ENCODE measurements around the gene SIL1. TPM values are rescaled to one million over a fixed set of nuclear protein-coding genes. Genes with fewer than 3 reads are reported as not detected.
"Not testable (repeated sequence)": the region's sequence is repeated elsewhere in the genome, so short reads cannot be mapped to it uniquely, and the experiment has no call there.

The SIL1 gene
- total and polyA plus RNA-seq, 5 donors = 43.4 to 51.6 (median 43.7) TPM

- WGBS = 79% methylated on average over 4 of the region's 4 CpGs
- Histone ChIP-seq H3K4me1 (ENCODE audit: control insufficient read depth, insufficient read depth, low read length) (no peaks in the 10 kb centered on the region), H3K9me3 (ENCODE audit: control insufficient read depth, low read length) (no peaks in the 10 kb centered on the region), H3K27me3 (ENCODE audit: control insufficient read depth, insufficient read depth) (no peaks in the 10 kb centered on the region), H3K27ac (ENCODE audit: low read length) (no peak overlapping the region), H3K4me3 (ENCODE audit: low read length) (no peak overlapping the region)
- no peak for DNase-seq
- intact Hi-C loops (cut with DNase I) = no loop called here
- ATAC-seq = peak; percentile 31 to 91
Measured at GRCh38 chr5:139019880-139020279, 178.3 kb downstream of the SIL1 start.

DNA sequence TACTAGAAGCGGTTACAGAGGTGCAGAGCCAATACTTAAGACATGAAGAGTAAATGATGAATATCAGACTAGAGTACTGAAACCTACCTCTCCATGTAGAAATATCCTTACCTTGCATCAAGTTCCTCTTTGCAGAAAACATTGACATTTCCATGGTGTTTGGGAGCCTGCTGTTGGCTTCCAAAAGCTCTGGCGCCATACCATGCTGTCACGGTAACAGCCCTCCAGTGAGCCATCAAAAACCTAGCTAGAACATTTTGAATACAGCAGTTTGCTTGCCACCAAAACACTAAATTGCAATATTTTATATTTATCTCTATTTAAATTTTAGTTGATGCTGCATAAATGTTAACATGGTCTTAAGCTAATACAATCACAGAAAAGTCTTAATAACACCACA, 179.0 kb downstream of the SIL1 start:
- H3K4me3 ChIP-seq (ENCODE audit: low read length) = no peak overlapping the region
- intact Hi-C loops (cut with DNase I) = no loop called here
- no peaks in the 10 kb centered on the region for H3K4me1 ChIP-seq (ENCODE audit: control insufficient read depth, insufficient read depth, low read length)
- H3K9me3 ChIP-seq (ENCODE audit: control insufficient read depth, low read length) = no peaks in the 10 kb centered on the region
- H3K27me3 ChIP-seq (ENCODE audit: control insufficient read depth, insufficient read depth) = no peaks in the 10 kb centered on the region
- over 99% methylated on average over 3 of the region's 3 CpGs for WGBS
- ATAC-seq = no peak
- no peak for DNase-seq
- H3K27ac ChIP-seq (ENCODE audit: low read length) = no peak overlapping the region

- ATAC-seq (no peak), DNase-seq (no peak)
- H3K27me3 ChIP-seq (ENCODE audit: control insufficient read depth, insufficient read depth) = no peaks in the 10 kb centered on the region
- intact Hi-C loops (cut with DNase I) = no loop called here
- H3K27ac ChIP-seq (ENCODE audit: low read length) = no peak overlapping the region
- H3K9me3 ChIP-seq (ENCODE audit: control insufficient read depth, low read length) = no peaks in the 10 kb centered on the region
- WGBS = 93% methylated on average over 5 of the region's 5 CpGs
- H3K4me3 ChIP-seq (ENCODE audit: low read length) = no peak overlapping the region
- no peaks in the 10 kb centered on the region for H3K4me1 ChIP-seq (ENCODE audit: control insufficient read depth, insufficient read depth, low read length)
Measured at GRCh38 chr5:139017624-139018023, 180.5 kb downstream of the SIL1 start.

GRCh38 chr5:139016186-139016585, 182.0 kb downstream of the SIL1 start:
- Histone ChIP-seq H3K27me3 (ENCODE audit: control insufficient read depth, insufficient read depth) (no peaks in the 10 kb centered on the region), H3K4me3 (ENCODE audit: low read length) (no peak overlapping the region), H3K4me1 (ENCODE audit: control insufficient read depth, insufficient read depth, low read length) (no peaks in the 10 kb centered on the region), H3K9me3 (ENCODE audit: control insufficient read depth, low read length) (no peaks in the 10 kb centered on the region), H3K27ac (ENCODE audit: low read length) (no peak overlapping the region)
- ATAC-seq (no peak), DNase-seq (no peak)
- intact Hi-C loops (cut with DNase I) = no loop called here
- WGBS = 88% methylated on average over 3 of the region's 3 CpGs

DNA sequence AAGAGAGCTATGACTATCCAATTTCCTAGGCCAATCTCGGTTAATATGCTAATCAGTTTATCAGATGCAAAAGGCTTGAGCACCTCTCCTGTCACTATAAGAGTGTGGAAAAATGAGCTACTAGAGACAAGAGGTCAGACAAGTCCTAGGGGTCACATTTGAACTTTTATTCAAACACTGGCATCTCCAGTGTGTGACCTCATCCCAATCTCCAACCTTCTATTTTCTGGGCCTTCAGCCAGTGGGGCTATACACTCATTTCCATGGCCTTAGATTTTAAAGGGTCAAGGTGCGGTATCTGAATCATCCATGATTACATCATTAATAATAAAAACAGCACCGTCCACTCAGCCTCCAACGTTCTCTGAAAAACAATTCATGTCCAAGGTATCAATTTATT, 183.4 kb downstream of the SIL1 start:
- intact Hi-C loops (cut with DNase I) = no loop called here
- Histone ChIP-seq H3K4me3 (ENCODE audit: low read length) (no peak overlapping the region), H3K9me3 (ENCODE audit: control insufficient read depth, low read length) (no peaks in the 10 kb centered on the region), H3K27ac (ENCODE audit: low read length) (no peak overlapping the region), H3K27me3 (ENCODE audit: control insufficient read depth, insufficient read depth) (no peaks in the 10 kb centered on the region), H3K4me1 (ENCODE audit: control insufficient read depth, insufficient read depth, low read length) (no peaks in the 10 kb centered on the region)
- ATAC-seq = peak in 1 of 2 donors; percentile 84
- no peak for DNase-seq
- WGBS = 84% methylated on average over 4 of the region's 4 CpGs

- no peaks in the 10 kb centered on the region for H3K4me1 ChIP-seq (ENCODE audit: control insufficient read depth, insufficient read depth, low read length)
- intact Hi-C loops (cut with DNase I) = no loop called here
- no peak for ATAC-seq
Measured at GRCh38 chr5:139012176-139012575, 186.0 kb downstream of the SIL1 start.

DNA sequence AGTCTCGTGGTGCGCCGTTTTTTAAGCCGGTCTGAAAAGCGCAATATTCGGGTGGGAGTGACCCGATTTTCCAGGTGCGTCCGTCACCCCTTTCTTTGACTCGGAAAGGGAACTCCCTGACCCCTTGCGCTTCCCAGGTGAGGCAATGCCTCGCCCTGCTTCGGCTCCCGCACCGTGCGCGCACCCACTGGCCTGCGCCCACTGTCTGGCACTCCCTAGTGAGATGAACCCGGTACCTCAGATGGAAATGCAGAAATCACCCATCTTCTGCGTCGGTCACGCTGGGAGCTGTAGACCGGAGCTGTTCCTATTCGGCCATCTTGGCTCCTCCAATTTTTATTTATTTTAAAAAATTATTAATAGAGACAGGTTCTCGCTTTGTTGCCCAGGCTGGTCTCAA, 187.0 kb downstream of the SIL1 start:
- H3K27ac ChIP-seq (ENCODE audit: low read length); intact Hi-C loops (cut with DNase I); H3K4me3 ChIP-seq (ENCODE audit: low read length); ATAC-seq; H3K27me3 ChIP-seq (ENCODE audit: control insufficient read depth, insufficient read depth); H3K4me1 ChIP-seq (ENCODE audit: control insufficient read depth, insufficient read depth, low read length); H3K9me3 ChIP-seq (ENCODE audit: control insufficient read depth, low read length); DNase-seq: not testable (repeated sequence)
- WGBS = 65% methylated on average over 16 of the region's 25 CpGs

More at GRCh38 chr5:139012176-139012575, 186.0 kb downstream of the SIL1 start:
- Histone ChIP-seq H3K4me3 (ENCODE audit: low read length) (no peak overlapping the region), H3K9me3 (ENCODE audit: control insufficient read depth, low read length) (no peaks in the 10 kb centered on the region), H3K27me3 (ENCODE audit: control insufficient read depth, insufficient read depth) (no peaks in the 10 kb centered on the region), H3K27ac (ENCODE audit: low read length) (no peak overlapping the region)
- no peak for DNase-seq
- WGBS = 95% methylated on average over 4 of the region's 4 CpGs

DNA sequence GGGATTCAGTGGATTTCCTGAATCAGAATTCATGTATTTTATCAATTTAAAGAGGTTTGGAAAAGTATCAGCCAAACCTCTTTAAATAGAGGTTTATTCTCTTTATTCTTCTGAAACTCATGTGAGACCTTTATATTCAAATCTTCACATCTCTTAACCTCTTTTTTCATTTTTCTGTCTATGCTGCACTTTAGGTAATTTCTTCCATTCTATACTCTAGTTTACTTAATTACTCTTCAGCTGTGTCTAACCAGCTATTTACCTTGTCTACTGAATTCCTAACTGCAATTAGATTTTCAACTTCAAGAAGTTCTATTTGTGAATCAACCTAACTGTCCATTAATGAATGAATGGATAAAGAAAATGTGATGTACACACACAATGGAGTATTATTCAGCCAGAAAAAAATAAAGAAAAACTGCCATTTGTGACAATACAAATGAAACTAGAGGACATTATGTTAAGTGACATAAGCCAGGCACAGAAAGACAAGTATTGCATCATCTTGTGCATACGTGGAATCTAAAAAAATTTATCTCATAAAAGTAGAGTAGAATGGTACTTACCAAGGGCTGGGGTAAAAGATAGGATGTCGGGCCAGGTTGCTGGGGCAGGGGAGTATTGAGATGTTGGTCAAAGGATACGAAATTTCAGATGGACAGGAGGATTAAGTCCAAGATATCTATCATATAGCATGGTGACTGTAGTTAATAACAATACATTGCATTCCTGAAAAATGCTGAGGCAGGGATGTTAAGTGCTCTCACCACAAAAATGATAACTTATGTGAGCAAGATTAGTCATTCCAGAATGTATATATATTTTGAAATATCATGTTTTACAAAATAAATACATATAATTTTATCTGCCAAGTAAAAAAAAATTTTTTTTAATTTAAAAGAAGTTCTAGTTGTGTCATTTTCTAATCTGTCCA, 193.5 kb downstream of the SIL1 start:
- intact Hi-C loops (cut with DNase I) = no loop called here
- 88% methylated on average over 3 of the region's 3 CpGs for WGBS
- no peaks in the 10 kb centered on the region for H3K9me3 ChIP-seq (ENCODE audit: control insufficient read depth, low read length)
- H3K27ac ChIP-seq (ENCODE audit: low read length) = no peak overlapping the region
- DNase-seq (no peak), ATAC-seq (no peak)
- H3K27me3 ChIP-seq (ENCODE audit: control insufficient read depth, insufficient read depth) = no peaks in the 10 kb centered on the region
- no peak overlapping the region for H3K4me3 ChIP-seq (ENCODE audit: low read length)
- no peaks in the 10 kb centered on the region for H3K4me1 ChIP-seq (ENCODE audit: control insufficient read depth, insufficient read depth, low read length)

DNA sequence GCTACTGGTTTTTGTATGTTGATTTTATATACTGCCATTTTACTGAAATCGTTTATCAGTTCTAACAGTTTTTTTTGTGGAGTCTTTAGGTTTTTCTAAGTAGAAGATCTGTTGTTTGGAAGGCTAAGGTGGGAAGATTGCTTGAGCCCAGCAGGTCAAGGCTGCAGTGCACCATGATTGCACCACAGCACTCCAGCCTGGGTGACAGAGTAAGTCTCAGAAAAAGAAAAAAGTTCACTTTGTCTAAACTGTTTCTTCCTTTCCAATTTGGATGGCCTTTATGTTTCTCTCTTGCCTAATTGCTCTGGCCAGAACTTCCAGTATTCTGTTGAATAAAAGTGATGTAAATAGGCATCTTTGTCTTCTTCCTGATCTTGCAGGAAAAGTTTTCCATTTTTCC, 198.5 kb downstream of the SIL1 start:
- ATAC-seq (no peak), DNase-seq (no peak)
- Histone ChIP-seq H3K27me3 (ENCODE audit: control insufficient read depth, insufficient read depth) (no peaks in the 10 kb centered on the region), H3K4me1 (ENCODE audit: control insufficient read depth, insufficient read depth, low read length) (no peaks in the 10 kb centered on the region), H3K27ac (ENCODE audit: low read length) (no peak overlapping the region), H3K9me3 (ENCODE audit: control insufficient read depth, low read length) (no peaks in the 10 kb centered on the region), H3K4me3 (ENCODE audit: low read length) (no peak overlapping the region)
- 89% methylated on average over 1 of the region's 1 CpG for WGBS
- intact Hi-C loops (cut with DNase I) = no loop called here

- Histone ChIP-seq H3K27ac (ENCODE audit: low read length) (no peak overlapping the region), H3K9me3 (ENCODE audit: control insufficient read depth, low read length) (no peaks in the 10 kb centered on the region), H3K27me3 (ENCODE audit: control insufficient read depth, insufficient read depth) (no peaks in the 10 kb centered on the region), H3K4me1 (ENCODE audit: control insufficient read depth, insufficient read depth, low read length) (no peaks in the 10 kb centered on the region), H3K4me3 (ENCODE audit: low read length) (no peak overlapping the region)
- 94% methylated on average over 1 of the region's 1 CpG for WGBS
- DNase-seq (no peak), ATAC-seq (no peak)
- intact Hi-C loops (cut with DNase I) = no loop called here
Measured at GRCh38 chr5:138998521-138998920, 199.6 kb downstream of the SIL1 start.

GRCh38 chr5:138996120-138996519, 202.0 kb downstream of the SIL1 start:
- DNase-seq (no peak), ATAC-seq (no peak)
- Histone ChIP-seq H3K4me3 (ENCODE audit: low read length) (no peak overlapping the region), H3K27ac (ENCODE audit: low read length) (no peak overlapping the region), H3K9me3 (ENCODE audit: control insufficient read depth, low read length) (no peaks in the 10 kb centered on the region), H3K27me3 (ENCODE audit: control insufficient read depth, insufficient read depth) (no peaks in the 10 kb centered on the region), H3K4me1 (ENCODE audit: control insufficient read depth, insufficient read depth, low read length) (no peaks in the 10 kb centered on the region)
- 100% methylated on average over 1 of the region's 1 CpG for WGBS
- intact Hi-C loops (cut with DNase I) = no loop called here

Data from right cardiac atrium (tissue), 5 donors.